Sigmoid colon (tissue), 7 donors: ENCODE results near the gene OR5K1. TPM values are rescaled to one million over a fixed set of nuclear protein-coding genes. Genes with fewer than 3 reads are reported as not detected.

Source experiments
- DNase-seq: peaks from one replicate; pipeline ENCODE4 v3.0.0-alpha.2; 2019
- H3K27ac ChIP-seq, 4 donors: fragments of 200-600 bp; sonication (generic); one replicate each; pipeline ENCODE4 v1.5.1; 2016 to 2019; ENCODE audit warnings: mild to moderate bottlenecking in 1 of 4
- H3K27me3 ChIP-seq, 3 donors: fragments of 200-600 bp; sonication (generic); one replicate each; pipeline ENCODE4 v1.5.1; 2019; ENCODE audit warnings: mild to moderate bottlenecking in 1 of 3
- H3K36me3 ChIP-seq, 4 donors: fragments of 200-600 bp; sonication (generic); one replicate each; pipeline ENCODE4 v1.5.1; 2016 to 2019
- H3K4me1 ChIP-seq, 4 donors: fragments of 200-600 bp; sonication (generic); one replicate each; pipeline ENCODE4 v1.5.1; 2017 to 2019
- H3K4me3 ChIP-seq, 4 donors: fragments of 200-600 bp; sonication (generic); one replicate each; pipeline ENCODE4 v1.5.1; 2017 to 2019; ENCODE audit warnings: mild to moderate bottlenecking in 2 of 4, moderate library complexity in 1 of 4
- H3K9me3 ChIP-seq, 4 donors: fragments of 200-600 bp in 3 of 4; sonication (generic) in 3 of 4; one replicate each; pipeline versions ENCODE4 v1.5.1 to v1.6.1; 2013 to 2019
- CTCF ChIP-seq, 4 experiments: fragments of 450-650 bp in 3 of 4; fragments of 200-600 bp in 1 of 4; IDR thresholded peaks; one replicate each; pipeline ENCODE4 v1.5.1; 2016 to 2019; ENCODE audit warnings: antibody characterized with exemption in 4 of 4, mild to moderate bottlenecking in 3 of 4, moderate library complexity in 2 of 4
- EP300 ChIP-seq, 4 donors: sonication (generic); formaldehyde crosslinking; IDR thresholded peaks; one replicate each; pipeline ENCODE4 v1.6.1; 2017; ENCODE audit warnings: antibody characterized with exemption in 4 of 4
- POLR2A ChIP-seq, 2 donors: fragments of 450-650 bp; IDR thresholded peaks; one replicate each; pipeline ENCODE4 v1.6.1; 2016; ENCODE audit warnings: antibody characterized with exemption in 2 of 2, mild to moderate bottlenecking in 2 of 2, moderate library complexity in 2 of 2
- POLR2AphosphoS5 ChIP-seq, 4 donors: sonication (generic); formaldehyde crosslinking; IDR thresholded peaks; one replicate each; pipeline ENCODE4 v1.6.1; 2017; ENCODE audit warnings: antibody characterized with exemption in 4 of 4
- WGBS, 2 donors: extraction: QIAGEN DNeasy Blood & Tissue Kit; methylation state at CpG; one replicate each; pipeline ENCODE4 v1.1.7; 2013; 5-methylcytosine and 5-hydroxymethylcytosine counted together
- intact Hi-C: fragments of 100-400 bp; cut with DNase I; formaldehyde crosslinking; loops from one replicate; pipeline ENCODE4 v1.15.1; 2023
- polyA plus RNA-seq, 3 donors: library from polyadenylated mRNA; stranded (reverse); fragments of 200-250 nt; gene quantifications; one replicate each; pipeline ENCODE4 v1.2.3, GENCODE V29; 2013
- total RNA-seq, 4 donors: library from RNA; depleted of rRNA; stranded (reverse); fragments of >200 nt; gene quantifications; one replicate each; pipeline ENCODE4 v1.1.0, GENCODE V29; 2016
- donor health status: healthy with polysubstance abuse.
- donor health status: Bipolar disorder and iron deficiency.
- donor health status: healthy.

The OR5K1 gene
- total RNA-seq: not detected
- not detected for polyA plus RNA-seq

DNA sequence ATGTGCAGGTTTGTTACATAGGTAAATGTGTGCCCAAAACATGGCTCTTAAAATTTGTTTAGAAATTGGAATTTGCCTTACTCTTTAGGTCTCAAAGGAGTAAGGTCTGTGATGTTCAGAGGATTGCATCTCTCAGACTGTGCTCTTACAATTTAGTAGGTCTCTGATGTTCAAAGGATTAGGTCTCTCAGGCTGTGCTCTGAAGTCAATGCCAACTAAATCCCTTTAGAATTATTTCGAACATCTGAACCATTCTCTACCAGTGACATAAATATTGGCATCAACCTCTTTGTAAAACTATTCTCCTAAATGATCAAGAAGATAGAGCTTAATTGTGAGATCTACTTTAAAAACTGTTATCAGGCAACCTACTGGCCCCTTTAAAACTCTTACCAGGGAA is at the start of gene OR5K1:
Gene OR5K1 (plus strand): TSS at position 301 of the 400 bp plus-strand sequence. CDS start 6,376 bp downstream, outside the sequence.
- no peak for DNase-seq
- H3K4me3 ChIP-seq: no peak within 1 kb of the TSS
- no peaks in the 10 kb centered on the region for H3K27me3 ChIP-seq
- TF ChIP-seq POLR2A (IDR thresholded peaks at IDR 0.05) (no peak), POLR2AphosphoS5 (IDR thresholded peaks at IDR 0.05) (no peak), EP300 (IDR thresholded peaks at IDR 0.05) (no peak), CTCF (IDR thresholded peaks at IDR 0.05) (no peak)
- WGBS, 2 donors: 83 to 94% methylated on average over 1 of the region's 1 CpG
- intact Hi-C loops: no loop called here
- no peak within 1 kb of the TSS for H3K27ac ChIP-seq
- no peaks in the 10 kb centered on the region for H3K36me3 ChIP-seq
- no peaks in the 10 kb centered on the region for H3K4me1 ChIP-seq
- H3K9me3 ChIP-seq: peaks cover 0 to 7% (median 2%) of the 10 kb centered on the region in 4 donors

DNA sequence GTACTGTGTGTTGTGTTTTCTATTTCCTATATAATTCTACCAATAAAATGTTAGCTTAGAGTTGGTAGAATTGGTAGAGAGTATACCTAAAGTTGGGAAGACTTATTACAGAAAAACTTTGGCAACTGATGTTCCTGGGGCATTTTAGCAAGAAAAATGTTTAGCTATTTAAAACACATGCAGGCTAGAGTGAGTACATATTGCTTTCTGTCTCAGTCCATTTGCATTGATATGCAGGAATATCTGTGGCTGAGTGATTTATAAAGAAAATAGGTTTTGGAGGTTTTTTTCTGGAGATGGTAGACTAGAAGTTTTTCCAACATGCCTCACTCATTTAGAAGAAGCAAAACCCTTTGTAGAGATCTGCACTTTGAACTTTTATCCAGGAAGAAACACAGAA is 30.4 kb upstream of the OR5K1 start:
- Histone ChIP-seq H3K27me3 (no peaks in the 10 kb centered on the region), H3K4me3 (no peak overlapping the region), H3K9me3 (peaks cover 0 to 8% (median 1%) of the 10 kb centered on the region in 4 donors), H3K27ac (no peak overlapping the region), H3K4me1 (no peaks in the 10 kb centered on the region), H3K36me3 (no peaks in the 10 kb centered on the region)
- TF ChIP-seq POLR2AphosphoS5 (IDR thresholded peaks at IDR 0.05) (no peak), EP300 (IDR thresholded peaks at IDR 0.05) (no peak), POLR2A (IDR thresholded peaks at IDR 0.05) (no peak), CTCF (IDR thresholded peaks at IDR 0.05) (no peak)
- no peak for DNase-seq
- intact Hi-C loops: no loop called here

DNA sequence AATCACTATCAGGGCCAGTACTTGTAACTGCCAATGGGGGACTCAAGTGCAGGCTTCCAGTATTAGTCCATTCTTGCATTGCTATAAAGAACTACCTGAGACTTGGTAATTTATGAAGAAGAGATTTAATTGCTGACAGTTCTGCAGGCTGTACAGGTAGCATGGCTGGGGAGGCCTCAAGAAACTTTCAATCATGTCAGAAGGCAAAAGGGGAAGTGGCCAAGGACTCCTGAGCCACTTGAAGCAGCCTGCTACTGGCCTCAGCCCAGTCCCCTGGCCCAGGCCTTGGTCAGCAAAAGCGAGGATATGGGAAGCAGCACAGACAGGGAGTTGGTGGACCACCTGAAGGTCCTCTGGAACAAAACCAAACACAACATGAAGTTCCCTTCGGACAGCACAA is 29.2 kb upstream of the OR5K1 start:
- Histone ChIP-seq H3K36me3 (no peaks in the 10 kb centered on the region), H3K4me3 (no peak overlapping the region), H3K27me3 (no peaks in the 10 kb centered on the region), H3K4me1 (no peaks in the 10 kb centered on the region), H3K27ac (no peak overlapping the region), H3K9me3 (peaks cover 0 to 5% (median 1%) of the 10 kb centered on the region in 4 donors)
- no peak for DNase-seq
- 31 to 34% methylated on average over 2 of the region's 2 CpGs for WGBS, 2 donors
- intact Hi-C loops: no loop called here
- TF ChIP-seq CTCF (IDR thresholded peaks at IDR 0.05) (no peak), POLR2AphosphoS5 (IDR thresholded peaks at IDR 0.05) (no peak), POLR2A (IDR thresholded peaks at IDR 0.05) (no peak), EP300 (IDR thresholded peaks at IDR 0.05) (no peak)

DNA sequence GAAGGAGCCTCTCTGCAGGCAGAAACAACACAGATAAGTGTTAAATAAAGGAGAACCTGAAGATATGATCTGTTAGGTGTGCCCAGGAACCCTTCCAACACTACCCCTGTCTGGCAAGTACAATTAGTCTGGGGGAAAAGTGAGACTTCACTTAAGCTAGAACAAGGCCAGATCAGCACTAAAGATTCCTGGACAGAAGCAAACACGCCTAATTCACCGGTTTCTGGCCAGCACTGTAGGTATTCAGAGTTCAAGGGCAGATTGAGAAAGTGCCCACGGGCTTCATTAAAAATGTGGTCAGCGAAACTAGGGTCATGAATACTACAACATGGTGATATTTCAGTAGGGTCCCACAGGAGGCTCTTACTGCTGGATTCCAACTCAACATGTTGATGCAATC is 28.6 kb upstream of the OR5K1 start:
- TF ChIP-seq CTCF (IDR thresholded peaks at IDR 0.05) (no peak), POLR2A (IDR thresholded peaks at IDR 0.05) (no peak), EP300 (IDR thresholded peaks at IDR 0.05) (no peak), POLR2AphosphoS5 (IDR thresholded peaks at IDR 0.05) (no peak)
- Histone ChIP-seq H3K4me3 (no peak overlapping the region), H3K9me3 (peaks cover 0 to 3% (median 0%) of the 10 kb centered on the region in 4 donors), H3K27me3 (no peaks in the 10 kb centered on the region), H3K36me3 (no peaks in the 10 kb centered on the region), H3K27ac (no peak overlapping the region), H3K4me1 (no peaks in the 10 kb centered on the region)
- WGBS, 2 donors: 82 to 86% methylated on average over 4 of the region's 4 CpGs
- DNase-seq: no peak
- intact Hi-C loops: no loop called here

GRCh38 chr3:98440283-98440682 is 22.7 kb upstream of the OR5K1 start:
- intact Hi-C loops: no loop called here
- no peaks in the 10 kb centered on the region for H3K27me3 ChIP-seq
- no peaks in the 10 kb centered on the region for H3K9me3 ChIP-seq
- DNase-seq: no peak
- TF ChIP-seq CTCF (IDR thresholded peaks at IDR 0.05) (no peak), POLR2A (IDR thresholded peaks at IDR 0.05) (no peak), EP300 (IDR thresholded peaks at IDR 0.05) (no peak), POLR2AphosphoS5 (IDR thresholded peaks at IDR 0.05) (no peak)
- H3K27ac ChIP-seq: no peak overlapping the region
- H3K4me3 ChIP-seq: no peak overlapping the region
- H3K36me3 ChIP-seq: no peaks in the 10 kb centered on the region
- H3K4me1 ChIP-seq: no peaks in the 10 kb centered on the region
